SK-N-SH (cell line): Measurements from ENCODE around the gene SEBOX. TPM values are rescaled to one million over a fixed set of nuclear protein-coding genes. Genes with fewer than 3 reads are reported as not detected.

Experiments used
- CTCF ChIA-PET: fragments of 300-600, 350-600 bp; formaldehyde crosslinking; extraction: SDS; loops from one replicate; lab custom pipeline; 2021; lab: Yijun Ruan, JAX
- POLR2A ChIA-PET: fragments of 350-600 bp; sonication (Branson Sonifier 250); formaldehyde crosslinking; extraction: SDS; loops from one replicate; lab custom pipeline; 2020; ENCODE audit warnings: antibody characterized with exemption, inconsistent platforms; lab: Yijun Ruan, JAX
- DNase-seq: peaks from one replicate; pipeline ENCODE4 v3.0.0; 2012
- H2AFZ ChIP-seq: fragments of 200-600 bp; sonication (generic); 2 replicates; pipeline ENCODE4 v1.8.1; 2016; ENCODE audit warnings: antibody characterized with exemption, mild to moderate bottlenecking, low read depth
- H3F3A ChIP-seq: fragments of 200-600 bp; sonication (generic); replicated peaks from 2 replicates; pipeline ENCODE3; 2016; ENCODE audit warnings: antibody characterized with exemption, mild to moderate bottlenecking; ENCODE audit not compliant: insufficient read depth
- H3K27ac ChIP-seq, 2 experiments: fragments of 200-500 bp in 1 of 2; fragments of 200-600 bp in 1 of 2; sonication (Bioruptor generic) in 1 of 2; sonication (generic), shearing (Covaris generic) in 1 of 2; 2 replicates each; pipeline versions ENCODE4 v1.5.1 to v1.6.1; 2014 to 2016; ENCODE audit warnings: low read depth in 2 of 2, inconsistent platforms in 1 of 2, low read length in 1 of 2, mild to moderate bottlenecking in 1 of 2, mixed read lengths in 1 of 2
- H3K27me3 ChIP-seq: fragments of 200-600 bp; sonication (generic), shearing (Covaris generic); 2 replicates; pipeline ENCODE4 v1.6.1; 2016; ENCODE audit warnings: mixed run types; ENCODE audit not compliant: insufficient read depth
- H3K36me3 ChIP-seq, 2 experiments: fragments of 200-500 bp in 1 of 2; fragments of 200-600 bp in 1 of 2; sonication (Bioruptor generic) in 1 of 2; sonication (generic) in 1 of 2; replicated peaks in 1 of 2; 2 replicates each; pipeline versions ENCODE3 to v1.5.1; 2014 to 2016; ENCODE audit warnings: low read length in 1 of 2, mild to moderate bottlenecking in 1 of 2; ENCODE audit not compliant: insufficient read depth in 2 of 2, control insufficient read depth in 1 of 2
- H3K4me1 ChIP-seq, 2 experiments: fragments of 200-500 bp in 1 of 2; fragments of 200-600 bp in 1 of 2; sonication (Bioruptor generic) in 1 of 2; sonication (generic), shearing (Covaris generic) in 1 of 2; 2 replicates each; pipeline versions ENCODE4 v1.5.1 to v1.6.1; 2014 to 2016; ENCODE audit warnings: low read depth in 1 of 2, low read length in 1 of 2, mixed run types in 1 of 2; ENCODE audit not compliant: insufficient read depth in 2 of 2, control insufficient read depth in 1 of 2
- H3K4me2 ChIP-seq: fragments of 200-600 bp; sonication (generic), shearing (Covaris generic); 2 replicates; pipeline ENCODE4 v1.6.1; 2017; ENCODE audit warnings: mixed run types
- H3K4me3 ChIP-seq, 2 experiments: fragments of 200-500 bp in 1 of 2; fragments of 200-600 bp in 1 of 2; sonication (Bioruptor generic) in 1 of 2; sonication (generic), shearing (Covaris generic) in 1 of 2; 2 replicates each; pipeline versions ENCODE4 v1.5.1 to v1.8.1; 2014 to 2016; ENCODE audit warnings: low read depth in 2 of 2, inconsistent platforms in 1 of 2, low read length in 1 of 2, mild to moderate bottlenecking in 1 of 2, mixed read lengths in 1 of 2, moderate library complexity in 1 of 2
- H3K79me2 ChIP-seq: fragments of 200-600 bp; sonication (generic); 2 replicates; pipeline ENCODE4 v1.8.1; 2017; ENCODE audit warnings: mild to moderate bottlenecking; ENCODE audit not compliant: insufficient read depth
- H3K9ac ChIP-seq: fragments of 200-600 bp; sonication (generic); 2 replicates; pipeline ENCODE4 v1.6.1; 2017; ENCODE audit warnings: mixed run types
- H3K9me2 ChIP-seq: fragments of 200-600 bp; sonication (generic); 2 replicates; pipeline ENCODE4 v1.6.1; 2017; ENCODE audit warnings: mixed run types
- H3K9me3 ChIP-seq: fragments of 200-600 bp; sonication (generic); 2 replicates; pipeline ENCODE4 v1.6.1; 2017; ENCODE audit warnings: mixed run types, mild to moderate bottlenecking, moderate library complexity
- H4K20me1 ChIP-seq: fragments of 200-600 bp; sonication (generic); 2 replicates; pipeline ENCODE4 v1.6.1; 2017; ENCODE audit warnings: mild to moderate bottlenecking, mixed run types; ENCODE audit not compliant: insufficient read depth
- CHD2 ChIP-seq: fragments of 150-350 bp; IDR thresholded peaks from 2 replicates; pipeline ENCODE4 v1.6.1; 2018; ENCODE audit warnings: low read length; ENCODE audit not compliant: partially characterized antibody
- ELF1 ChIP-seq: IDR thresholded peaks from 2 replicates; pipeline ENCODE4 v1.4.0; 2012
- EP300 ChIP-seq, 2 experiments: IDR thresholded peaks; 2 replicates each; pipeline versions ENCODE4 v1.4.0 to v1.6.1; 2012; ENCODE audit warnings: borderline replicate concordance in 1 of 2, low read depth in 1 of 2, low read length in 1 of 2
- GABPA ChIP-seq: IDR thresholded peaks from 2 replicates; pipeline ENCODE4 v1.4.0; 2012; ENCODE audit warnings: low read depth, mild to moderate bottlenecking
- GATA2 ChIP-seq: sonication (generic); formaldehyde crosslinking; IDR thresholded peaks from 2 replicates; pipeline ENCODE4 v1.5.0; 2020; ENCODE audit warnings: mild to moderate bottlenecking, missing genetic modification reagents
- IRF3 ChIP-seq: fragments of 150-350 bp; IDR thresholded peaks from 2 replicates; pipeline ENCODE4 v1.6.1; 2016; ENCODE audit warnings: mild to moderate bottlenecking, low read depth, low read length
- JUND ChIP-seq: IDR thresholded peaks from 2 replicates; pipeline ENCODE4 v1.4.0; 2012
- NRF1 ChIP-seq: IDR thresholded peaks from 2 replicates; pipeline ENCODE4 v1.6.1; 2012; ENCODE audit warnings: low read depth, mild to moderate bottlenecking, low read length
- RCOR1 ChIP-seq: fragments of 150-350 bp; IDR thresholded peaks from 2 replicates; pipeline ENCODE4 v1.6.1; 2017; ENCODE audit warnings: antibody characterized with exemption, low read length
- RFX5 ChIP-seq: IDR thresholded peaks from 2 replicates; pipeline ENCODE4 v1.6.1; 2012; ENCODE audit warnings: mild to moderate bottlenecking, improper control_type of control experiment, low read length
- SIN3A ChIP-seq: IDR thresholded peaks from 2 replicates; pipeline ENCODE4 v1.6.1; 2012; ENCODE audit warnings: low read depth, mild to moderate bottlenecking, low read length, moderate library complexity, borderline replicate concordance
- TCF12 ChIP-seq: IDR thresholded peaks from 2 replicates; pipeline ENCODE4 v1.4.0; 2012
- TEAD4 ChIP-seq: IDR thresholded peaks from 2 replicates; pipeline ENCODE4 v1.4.0; 2012; ENCODE audit warnings: mild to moderate bottlenecking, borderline replicate concordance; ENCODE audit not compliant: insufficient read depth
- USF2 ChIP-seq: fragments of 150-350 bp; IDR thresholded peaks from 2 replicates; pipeline ENCODE4 v1.6.1; 2017; ENCODE audit warnings: antibody characterized with exemption, low read length, low read depth, borderline replicate concordance
- ZBTB33 ChIP-seq: IDR thresholded peaks from 2 replicates; pipeline ENCODE4 v1.4.0; 2012; ENCODE audit warnings: low read depth, borderline replicate concordance
- WGBS: methylation state at CpG from one replicate; pipeline ENCODE4 v1.1.6; 2017; ENCODE audit warnings: low lambda C conversion rate; 5-methylcytosine and 5-hydroxymethylcytosine counted together
- polyA plus RNA-seq, 3 experiments: library from polyadenylated mRNA; depleted of rRNA; stranded (reverse); fragments of >200 nt; gene quantifications; 2 replicates each; pipeline ENCODE4 v1.2.3, GENCODE V29; 2012

SEBOX gene
- polyA plus RNA-seq, 1 of the 3 experiments (the other 2 are of a cell fraction): not detected

GRCh38 chr17:28345419-28346198 is 19.4 kb downstream of the SEBOX start:
- H3K36me3 ChIP-seq: peaks cover 62 to 81% of the 10 kb centered on the region in 2 experiments
- H3F3A ChIP-seq: peaks cover 43% of the 10 kb centered on the region
- H3K9me3 ChIP-seq: no peaks in the 10 kb centered on the region
- no peak overlapping the region for H2AFZ ChIP-seq
- no peaks in the 10 kb centered on the region for H4K20me1 ChIP-seq
- no peak for DNase-seq
- no peaks in the 10 kb centered on the region for H3K9me2 ChIP-seq
- CTCF ChIA-PET: interaction anchor here (0.8 to 2.0 kb wide), 5 partner anchors 8 to 117 kb away, joined by 3 to 8 read pairs (median 3); partner anchors contain the start of genes IFT20, POLDIP2 and TNFAIP1
- H3K27ac ChIP-seq: peak overlapping the region; percentile 80 to 83
- H3K9ac ChIP-seq: no peak overlapping the region
- H3K4me1 ChIP-seq: peaks cover 9 to 23% of the 10 kb centered on the region in 2 experiments
- peaks cover 14% of the 10 kb centered on the region; the same call in 1 of the 2 replicates for H3K79me2 ChIP-seq
- H3K4me3 ChIP-seq: no peak overlapping the region
- no peaks in the 10 kb centered on the region for H3K27me3 ChIP-seq
- POLR2A ChIA-PET: interaction anchor here (0.6 to 2.3 kb wide), 3 partner anchors 10 to 72 kb away, joined by 3 to 14 read pairs (median 3); partner anchors contain the start of genes IFT20, POLDIP2 and TNFAIP1
- peak overlapping the region; percentile 53; the same call in 1 of the 2 replicates for H3K4me2 ChIP-seq
- TF ChIP-seq RFX5 (no peak), JUND (no peak), NRF1 (no peak), GATA2 (CRISPR knock-in tag) (no peak), USF2 (no peak), CHD2 (no peak), GABPA (no peak), IRF3 (no peak), TEAD4 (no peak), EP300 (IDR thresholded peaks at IDR 0.05; ENCODE audit: borderline replicate concordance in 1 of 2, low read depth in 1 of 2, low read length in 1 of 2) (no peak), TCF12 (no peak), RCOR1 (no peak), SIN3A (no peak), ELF1 (no peak), ZBTB33 (no peak)
- WGBS: 83% methylated on average over 10 of the region's 13 CpGs
